D341Med (cell line): ENCODE data around the gene ANKDD1A.

Source experiments
- DNase-seq: peaks from one replicate; pipeline ENCODE4 v3.0.0; 2012; ENCODE audit warnings: low spot score

ANKDD1A gene

DNA sequence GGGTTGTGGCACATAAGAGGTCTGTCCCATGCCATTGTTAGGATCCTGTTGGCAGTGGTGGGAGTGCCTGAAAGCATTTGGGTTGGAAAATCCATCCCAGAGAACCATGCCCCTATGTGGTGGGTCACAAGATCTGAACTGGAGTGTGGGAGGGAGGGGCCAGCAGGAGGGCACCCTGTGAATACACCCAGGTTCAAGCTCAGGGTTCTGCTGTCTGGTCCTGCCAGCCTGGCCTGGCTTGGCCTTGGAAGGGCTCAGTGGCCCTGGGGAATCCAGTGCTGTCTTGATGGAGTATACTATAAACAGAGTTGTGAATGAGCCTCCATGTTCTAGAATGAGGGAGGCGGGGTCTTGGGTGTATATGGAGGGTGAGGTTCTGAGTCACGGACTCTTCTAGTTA, 11.8 kb downstream of the ANKDD1A start:
- no peak for DNase-seq

DNA sequence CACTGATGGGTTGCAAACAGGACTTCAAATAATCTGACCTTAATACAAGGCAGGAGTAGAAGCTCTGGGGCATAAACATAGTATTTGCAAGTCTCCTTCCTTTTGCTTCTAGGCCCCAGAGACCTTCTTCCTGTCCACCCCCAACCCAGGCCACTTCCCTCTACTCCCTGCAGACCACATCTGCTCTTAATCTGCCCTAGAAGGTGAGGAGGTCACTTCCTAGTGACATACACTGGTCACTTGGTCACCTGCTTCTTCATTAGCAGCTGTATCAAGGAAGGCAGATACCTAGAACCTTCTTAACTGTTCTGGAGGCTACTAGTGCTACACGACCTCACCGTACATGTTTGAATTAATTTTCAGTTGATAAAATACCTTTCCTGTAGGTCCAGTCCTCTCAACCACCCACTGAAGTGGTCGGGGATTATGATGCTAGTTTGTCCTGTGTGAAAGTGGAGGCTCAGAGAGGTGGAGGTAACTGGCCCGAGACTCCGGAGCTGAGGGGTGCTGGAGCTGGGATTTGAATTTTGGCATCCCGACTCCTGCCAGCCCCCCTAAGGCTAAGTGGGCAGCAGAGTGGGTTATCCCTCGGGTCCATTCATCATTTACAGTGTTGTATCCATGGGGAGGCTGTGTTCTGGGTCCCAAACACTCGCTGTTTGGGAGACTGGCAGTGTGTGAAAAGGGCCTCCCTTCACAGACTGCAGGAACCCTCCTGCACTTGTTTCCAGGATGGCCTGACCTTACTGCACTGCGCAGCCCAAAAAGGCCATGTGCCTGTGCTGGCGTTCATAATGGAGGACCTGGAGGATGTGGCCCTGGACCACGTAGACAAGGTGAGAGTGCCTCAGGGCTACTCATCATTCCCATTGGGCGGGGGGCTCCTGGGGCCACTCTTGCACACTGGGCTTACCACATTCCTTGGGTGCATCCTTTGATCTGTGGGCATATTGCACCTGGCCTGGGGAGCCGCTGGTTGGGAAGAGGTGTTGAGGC, 13.9 kb downstream of the ANKDD1A start:
- DNase-seq: no peak

- DNase-seq: no peak
Measured at GRCh38 chr15:64926661-64927060, 15.0 kb downstream of the ANKDD1A start.

DNA sequence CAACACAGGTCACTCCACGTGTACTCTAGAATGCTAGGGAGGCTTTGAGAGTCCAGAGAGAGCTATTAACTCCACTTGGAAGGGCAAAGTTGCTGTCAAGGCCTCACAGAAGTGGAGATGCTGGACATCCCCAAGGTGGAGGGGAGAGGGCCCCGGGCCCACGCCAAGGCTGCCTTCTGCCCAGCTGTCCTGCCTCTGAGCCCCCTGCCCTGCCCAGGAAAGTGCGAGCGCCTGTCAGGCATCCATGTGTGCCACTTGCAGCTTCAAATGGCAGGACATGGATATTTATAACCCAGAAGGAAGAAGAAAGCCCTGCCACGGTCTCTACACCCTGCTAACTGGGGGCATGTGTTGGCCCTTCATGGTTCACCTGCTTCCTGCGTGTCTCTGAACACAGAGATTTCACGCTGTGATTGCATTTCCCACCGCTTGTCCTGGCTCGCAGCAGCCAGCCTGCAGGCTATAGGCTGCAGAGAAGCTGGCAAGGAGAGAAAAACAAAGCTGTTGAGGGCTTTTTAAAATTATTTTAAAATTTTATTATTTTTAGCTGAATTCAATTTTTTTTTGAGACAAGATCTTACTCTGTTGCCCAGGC, 17.0 kb downstream of the ANKDD1A start:
- DNase-seq: peak; percentile 26

DNA sequence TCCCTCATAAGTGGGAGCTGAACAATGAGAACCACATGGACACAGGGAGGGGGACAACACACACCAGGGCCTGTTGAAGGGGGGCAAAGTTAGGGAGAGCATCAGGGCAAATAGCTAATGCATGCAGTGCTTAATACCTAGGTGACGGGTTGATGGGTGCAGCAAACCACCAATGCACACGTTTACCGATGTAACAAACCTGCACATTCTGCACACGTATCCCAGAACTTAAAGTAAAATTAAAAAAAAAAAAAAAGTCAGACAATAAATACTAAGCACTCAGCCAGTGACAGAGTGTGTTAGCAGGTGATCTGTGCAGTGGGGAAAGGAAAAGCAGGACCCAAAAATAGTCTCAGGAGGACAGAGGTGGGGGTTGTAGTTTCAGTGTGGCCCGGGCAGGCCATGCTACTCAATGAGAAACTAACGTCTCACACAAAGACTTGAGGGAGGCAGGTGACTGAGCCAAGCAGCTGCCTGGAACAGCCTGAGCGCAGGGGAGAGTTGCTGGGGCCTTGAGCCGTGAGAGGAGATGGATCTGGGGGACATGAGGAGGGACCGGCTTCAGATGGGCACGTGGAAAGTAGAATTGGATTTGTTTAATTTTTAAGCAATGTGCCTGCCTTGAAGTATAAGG, 18.4 kb downstream of the ANKDD1A start:
- peak; percentile 20 for DNase-seq

DNA sequence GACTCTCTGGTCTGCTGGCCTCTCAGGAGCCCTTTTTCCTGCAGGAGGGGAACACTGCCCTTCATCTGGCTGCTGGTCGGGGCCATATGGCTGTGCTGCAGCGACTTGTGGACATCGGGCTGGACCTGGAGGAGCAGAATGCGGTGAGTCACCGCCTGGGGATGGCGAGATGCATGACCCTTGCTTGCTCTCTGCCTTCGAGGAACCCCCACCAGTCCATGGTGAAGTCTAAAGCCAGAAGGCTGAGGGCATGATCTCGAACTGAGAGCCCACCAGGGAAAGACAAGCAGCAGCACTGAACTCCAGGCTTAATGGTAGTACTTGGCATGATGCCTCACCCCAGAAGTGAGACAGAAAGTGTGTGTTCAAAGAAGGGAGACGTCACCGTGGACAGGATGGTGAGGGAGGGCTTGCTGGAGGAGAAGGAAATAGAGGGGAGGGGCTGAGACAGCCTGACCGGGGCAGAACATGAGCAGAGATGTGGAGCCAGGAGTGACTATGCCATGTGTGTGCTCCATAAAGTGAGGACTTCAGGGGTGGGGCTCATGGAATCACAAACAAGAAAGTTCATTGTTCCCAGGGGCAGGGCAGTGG, 19.2 kb downstream of the ANKDD1A start:
- peak; percentile 9 for DNase-seq

DNA sequence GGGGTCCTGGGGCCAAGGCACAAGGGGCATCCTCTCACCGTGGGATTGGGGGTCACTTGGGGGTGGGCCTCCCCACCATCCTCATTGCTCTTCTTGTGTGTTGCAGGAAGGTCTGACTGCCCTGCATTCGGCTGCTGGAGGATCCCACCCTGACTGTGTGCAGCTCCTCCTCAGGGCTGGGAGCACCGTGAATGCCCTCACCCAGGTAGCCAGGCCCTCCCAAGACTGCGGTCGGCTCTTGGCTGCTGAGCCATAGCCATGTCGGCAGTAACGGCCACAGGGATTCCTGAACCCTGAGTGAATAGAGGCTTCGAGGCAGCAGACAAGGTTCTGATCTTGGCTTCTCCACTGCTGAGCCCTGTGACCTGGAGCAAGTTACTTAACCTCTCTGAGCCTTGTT, 19.7 kb downstream of the ANKDD1A start:
- DNase-seq: peak; percentile 13

- DNase-seq: no peak
Measured at GRCh38 chr15:64934023-64934422, 22.3 kb downstream of the ANKDD1A start.

DNA sequence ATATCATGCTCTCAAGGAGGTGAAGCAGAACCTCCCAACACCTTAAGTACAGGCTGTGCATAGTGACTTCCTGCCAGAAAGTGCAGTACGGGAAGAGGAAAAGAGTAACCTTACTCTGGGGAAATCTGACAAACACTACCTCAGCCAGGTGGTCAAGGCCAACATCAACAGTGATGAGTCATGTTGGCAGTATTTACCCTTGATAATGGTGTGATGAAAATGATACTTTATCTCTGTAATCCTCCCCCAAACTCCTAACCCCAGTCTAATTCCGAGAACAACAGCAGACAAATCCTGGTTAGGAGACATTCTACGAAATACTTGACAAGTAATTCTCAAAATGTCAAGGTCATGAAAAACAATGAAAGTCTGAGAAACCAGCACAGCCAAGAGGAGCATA, 26.5 kb downstream of the ANKDD1A start:
- DNase-seq: no peak

- no peak for DNase-seq
Measured at GRCh38 chr15:64942356-64942755, 30.7 kb downstream of the ANKDD1A start.

DNA sequence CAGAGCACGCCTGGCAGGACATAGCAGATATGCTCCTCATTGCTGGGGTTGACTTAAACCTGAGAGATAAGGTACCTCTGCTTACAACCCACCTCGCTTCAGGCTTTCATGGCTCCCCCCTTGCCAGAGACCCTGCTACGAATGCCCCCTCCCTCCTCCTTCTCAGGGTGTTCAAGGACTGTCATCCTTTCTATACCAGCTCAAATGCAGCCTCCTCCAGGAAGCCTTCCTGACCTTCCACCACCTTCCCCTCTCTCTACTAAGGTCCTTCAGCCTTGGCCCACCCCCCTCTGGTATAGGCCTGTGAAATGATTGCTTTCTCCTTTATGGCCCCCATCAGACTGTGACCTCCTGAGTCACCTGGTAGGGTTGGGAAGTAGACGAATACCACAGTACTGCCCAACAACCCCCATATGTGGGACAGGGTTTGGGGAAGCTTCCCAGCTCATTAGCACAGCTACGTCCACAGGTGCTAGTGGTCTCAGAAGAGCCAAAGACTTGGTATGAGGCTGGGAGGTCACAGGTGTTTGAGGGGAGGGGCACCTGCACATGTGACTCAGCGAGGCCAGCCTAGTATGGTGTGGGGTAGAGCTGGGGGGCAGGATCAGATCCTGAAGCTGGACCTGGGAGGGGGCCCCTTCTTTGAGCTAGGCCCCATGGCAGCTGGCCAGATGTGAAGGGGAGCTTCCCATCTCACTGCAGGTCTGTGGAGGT, 32.0 kb downstream of the ANKDD1A start:
- no peak for DNase-seq

GRCh38 chr15:64944961-64945360, 33.3 kb downstream of the ANKDD1A start:
- no peak for DNase-seq

DNA sequence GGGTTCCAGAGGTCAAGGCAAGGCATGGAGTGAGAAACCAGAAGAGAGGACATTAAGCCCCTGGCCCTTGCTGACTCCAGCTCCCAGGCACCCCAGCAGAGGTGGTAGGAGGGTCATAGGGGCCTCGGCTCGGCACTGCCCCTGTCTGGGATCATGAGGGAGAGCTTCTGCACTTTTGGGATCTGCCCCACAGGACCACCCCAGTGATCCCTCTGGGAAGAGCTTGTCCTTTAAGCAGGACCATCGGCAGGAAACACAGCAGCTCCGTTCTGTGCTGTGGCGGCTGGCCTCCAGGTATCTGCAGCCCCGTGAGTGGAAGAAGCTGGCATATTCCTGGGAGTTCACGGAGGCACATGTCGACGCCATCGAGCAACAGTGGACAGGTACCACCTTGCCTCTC, 35.5 kb downstream of the ANKDD1A start:
- DNase-seq: peak; percentile 33

DNA sequence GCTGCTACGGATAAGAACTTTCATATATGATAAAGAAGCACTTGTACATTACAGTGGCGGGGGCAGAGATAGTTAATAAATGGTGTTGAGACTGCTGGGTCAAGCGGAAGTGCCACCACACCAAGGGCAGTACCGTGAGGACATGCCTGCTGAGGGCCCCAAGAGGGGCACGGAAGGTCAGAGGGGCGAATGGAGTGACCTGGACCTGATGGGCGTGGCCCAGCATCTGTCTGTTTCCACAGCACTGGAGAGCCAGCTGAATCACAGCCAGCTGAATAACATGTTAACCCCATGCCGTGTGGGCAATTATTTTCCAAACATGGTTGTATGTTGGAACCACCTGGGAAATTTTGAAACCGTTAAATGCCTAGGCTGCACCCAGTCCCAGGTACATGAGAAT, 37.2 kb downstream of the ANKDD1A start:
- no peak for DNase-seq

DNA sequence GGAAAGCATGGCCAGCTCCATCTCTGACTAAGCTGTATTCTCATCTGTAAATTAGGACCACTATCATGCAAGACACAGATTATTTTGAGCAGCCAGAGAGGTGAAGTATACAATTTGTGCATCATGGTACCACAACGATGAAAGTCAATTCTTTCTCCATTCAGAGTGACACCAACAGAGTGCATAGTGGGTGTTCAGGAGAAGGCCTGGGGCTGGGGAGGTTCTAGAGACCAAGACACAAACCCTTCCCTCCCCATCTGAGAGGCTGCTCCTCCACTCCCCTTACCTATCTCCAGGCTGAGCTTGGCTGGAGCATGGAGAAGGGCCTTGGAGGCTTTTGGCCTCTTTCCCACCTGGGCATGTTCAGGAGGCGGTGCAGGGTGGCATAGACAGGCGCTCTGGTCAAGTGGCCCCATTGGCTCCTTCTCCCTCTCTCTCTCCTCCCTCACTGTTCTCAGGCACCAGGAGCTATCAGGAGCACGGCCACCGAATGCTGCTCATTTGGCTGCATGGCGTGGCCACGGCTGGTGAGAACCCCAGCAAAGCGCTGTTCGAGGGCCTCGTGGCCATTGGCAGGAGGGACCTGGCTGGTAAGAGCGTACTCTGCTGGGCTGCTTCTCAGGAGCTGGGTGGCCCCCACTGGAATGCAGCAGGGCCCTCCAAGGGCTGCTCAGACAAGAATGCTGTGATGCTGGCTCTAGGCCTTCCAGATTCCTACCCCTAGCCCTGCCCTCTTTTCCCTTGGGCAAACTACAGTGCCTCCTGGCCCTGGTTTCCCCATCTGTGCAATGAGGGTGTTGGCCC, 37.9 kb downstream of the ANKDD1A start:
- no peak for DNase-seq

DNA sequence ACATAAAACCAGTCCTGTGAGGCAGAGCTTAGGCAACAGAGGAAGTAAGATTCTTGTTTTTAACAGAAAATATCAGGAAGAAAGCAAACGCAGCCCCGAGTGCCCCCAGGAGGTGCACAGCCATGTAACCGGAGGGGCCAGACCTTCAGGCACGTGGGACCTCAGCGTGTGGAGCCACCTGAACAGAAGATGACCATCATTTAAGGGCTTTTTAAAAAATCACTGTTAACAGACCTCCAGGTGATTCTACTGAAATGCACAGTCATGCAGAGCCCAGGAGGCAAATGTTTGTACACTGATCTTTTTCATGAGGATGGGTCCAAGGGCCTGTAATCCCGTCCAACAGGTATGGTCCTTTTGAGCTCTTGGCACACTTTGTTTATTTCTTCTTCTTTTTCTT, 39.2 kb downstream of the ANKDD1A start:
- no peak for DNase-seq

DNA sequence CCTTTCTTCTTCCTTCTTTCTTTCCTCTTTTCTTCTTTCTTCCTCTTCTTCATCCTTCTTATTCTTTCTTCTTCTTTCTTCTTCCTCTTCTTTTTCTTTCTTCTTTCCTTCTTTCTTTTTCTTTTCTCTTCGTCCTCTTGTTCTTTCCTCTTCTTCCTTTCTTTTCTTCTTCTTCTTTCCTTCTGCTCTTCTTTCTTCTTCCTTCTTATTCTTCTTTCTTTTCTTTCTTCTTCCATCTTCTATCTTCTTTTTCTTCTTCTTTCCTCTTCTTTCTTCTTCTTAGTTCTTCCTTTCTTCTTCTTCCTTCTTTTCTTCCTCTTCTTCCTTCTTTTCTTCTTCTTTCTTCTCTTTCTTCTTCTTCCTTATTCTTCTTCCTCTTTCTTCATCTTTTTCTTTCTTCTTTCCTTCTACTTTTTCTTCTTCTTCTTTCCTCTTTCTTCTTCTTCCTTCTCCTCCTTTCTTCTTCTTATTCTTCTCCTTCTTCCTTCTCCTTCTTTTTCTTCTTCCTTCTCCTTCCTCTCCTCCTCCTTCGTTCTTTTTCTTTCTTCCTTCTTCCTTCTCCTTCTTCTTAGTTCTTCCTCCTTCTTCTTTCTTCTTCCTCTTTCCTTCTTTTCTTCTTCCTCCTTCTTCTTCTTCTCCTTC, 40.2 kb downstream of the ANKDD1A start:
- DNase-seq: no peak

- no peak for DNase-seq
Measured at GRCh38 chr15:64954395-64954794, 42.7 kb downstream of the ANKDD1A start.

- no peak for DNase-seq
Measured at GRCh38 chr15:64959128-64959527, 47.4 kb downstream of the ANKDD1A start.

DNA sequence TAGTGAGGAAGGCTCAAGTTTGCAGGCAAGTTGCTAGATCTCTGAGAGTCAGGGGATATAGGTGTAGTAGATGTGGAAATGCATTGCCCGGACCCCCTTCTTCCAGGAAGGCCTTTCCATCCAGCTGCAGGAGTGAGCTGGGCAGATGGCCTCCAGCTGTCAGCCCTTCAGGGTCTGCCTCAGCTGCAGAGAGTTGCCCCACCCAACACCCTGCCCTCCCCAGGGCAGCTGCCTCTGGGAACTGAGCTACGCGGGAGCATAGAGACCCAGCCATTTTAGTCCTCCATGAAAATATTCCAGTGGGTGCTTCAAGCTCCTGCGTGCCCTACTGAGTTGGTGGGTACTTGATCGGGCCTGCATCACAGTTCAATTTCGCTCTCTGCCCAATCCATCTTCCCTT, 48.5 kb downstream of the ANKDD1A start:
- no peak for DNase-seq

GRCh38 chr15:64961013-64961412, 49.3 kb downstream of the ANKDD1A start:
- DNase-seq: no peak
